ENCODE data around the gene CFHR1.
"Not testable (repeated sequence)": the region's sequence is repeated elsewhere in the genome, so short reads cannot be mapped to it uniquely, and the experiment has no call there.

The CFHR1 gene

DNA sequence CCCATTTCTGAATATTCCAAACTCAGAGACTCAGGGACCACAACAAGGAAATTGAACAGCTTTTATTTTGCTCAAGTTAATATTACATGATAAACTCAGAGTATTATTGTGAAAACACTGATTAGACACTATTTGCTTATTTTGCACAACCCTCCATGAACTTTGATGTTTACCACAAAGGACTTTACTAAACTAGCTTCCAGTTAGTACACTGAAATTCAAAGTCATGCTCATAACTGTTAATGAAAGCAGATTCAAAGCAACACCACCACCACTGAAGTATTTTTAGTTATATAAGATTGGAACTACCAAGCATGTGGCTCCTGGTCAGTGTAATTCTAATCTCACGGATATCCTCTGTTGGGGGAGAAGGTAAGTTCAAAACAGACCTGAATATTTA lies at the start of gene CFHR1:
Gene CFHR1, plus strand, starts transcription at position 201 of the 400 bp plus-strand sequence. Its CDS starts 114 bp downstream, at position 315.
- DNase-seq, result not testable (repeated sequence)

DNA sequence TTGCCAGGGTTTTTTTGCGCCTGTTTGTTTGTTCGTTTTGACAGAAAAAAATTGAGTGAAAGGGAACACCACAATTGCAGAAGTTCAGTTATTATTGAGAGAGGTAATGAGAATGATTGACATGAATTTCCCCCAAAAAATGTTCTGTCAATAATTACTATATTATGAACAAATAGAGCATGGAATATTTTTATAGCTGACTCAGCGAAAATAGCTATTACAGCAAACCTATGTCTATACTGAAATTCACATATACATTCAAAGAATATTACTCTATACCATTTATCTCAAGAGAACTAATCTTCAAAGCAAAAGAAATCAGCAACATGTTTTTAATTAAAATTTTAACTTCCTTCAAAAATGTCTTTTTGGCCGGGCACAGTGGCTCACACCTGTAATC lies 49.7 kb upstream of the CFHR1 start:
- not testable (repeated sequence) for DNase-seq

DNA sequence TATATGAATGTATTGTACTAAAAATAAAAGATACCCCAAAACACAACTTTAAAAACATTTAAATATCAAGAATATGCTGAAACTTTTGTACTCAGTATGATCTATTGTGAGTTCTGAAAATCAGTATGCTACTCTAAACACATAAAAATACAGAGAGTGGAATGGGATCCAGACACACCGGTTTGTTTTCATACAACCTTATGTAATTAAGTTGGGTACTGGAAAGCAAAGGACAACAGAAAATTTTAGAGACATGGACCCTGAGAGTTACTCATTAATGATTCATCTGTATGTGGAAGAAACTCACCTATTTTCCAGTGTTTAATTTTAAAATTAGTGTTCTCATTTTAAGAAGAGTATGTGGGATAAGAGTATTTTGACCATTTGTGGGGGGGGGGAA lies 45.8 kb upstream of the CFHR1 start:
- no peak for DNase-seq

DNA sequence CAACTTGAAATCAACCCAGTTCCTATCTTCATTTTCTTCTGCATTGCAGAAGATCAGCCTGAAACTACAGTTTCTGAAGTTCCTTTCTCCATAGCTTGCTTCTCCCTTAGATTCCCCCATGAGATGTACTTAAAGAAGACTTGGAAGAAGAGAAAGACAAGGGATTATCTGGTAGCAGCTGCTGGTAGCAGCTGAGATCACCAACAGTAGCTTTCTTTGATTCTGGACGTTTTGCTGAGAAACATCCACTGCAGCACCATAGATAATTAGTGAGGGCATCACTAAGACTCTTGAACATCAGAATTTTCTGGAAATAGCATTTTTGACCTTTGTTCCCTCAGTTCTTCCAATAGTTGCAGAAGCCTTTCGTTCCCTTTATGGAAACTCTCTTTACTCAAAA lies 45.4 kb upstream of the CFHR1 start:
- no peak for DNase-seq

DNA sequence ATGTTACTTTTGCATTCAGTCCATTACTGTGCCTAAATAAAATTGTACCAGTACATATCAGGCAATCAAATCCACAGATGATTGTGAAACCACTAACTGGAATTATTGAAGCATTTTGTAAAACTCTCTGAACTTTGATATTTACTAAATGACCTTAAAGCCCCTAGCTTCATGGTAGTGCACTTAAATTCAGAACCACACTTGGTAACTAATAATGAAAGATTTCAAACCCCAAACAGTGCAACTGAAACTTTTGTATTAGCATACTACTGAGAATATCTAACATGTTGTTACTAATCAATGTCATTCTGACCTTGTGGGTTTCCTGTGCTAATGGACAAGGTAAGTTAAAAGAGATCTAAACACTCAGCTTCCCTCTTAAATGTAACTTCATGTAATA lies 44.9 kb upstream of the CFHR1 start, which contains the start of gene CFHR3:
Gene CFHR3, plus strand, starts transcription at position 238 of the 400 bp plus-strand sequence. Its CDS starts 47 bp downstream, at position 285.
- no peak for DNase-seq

DNA sequence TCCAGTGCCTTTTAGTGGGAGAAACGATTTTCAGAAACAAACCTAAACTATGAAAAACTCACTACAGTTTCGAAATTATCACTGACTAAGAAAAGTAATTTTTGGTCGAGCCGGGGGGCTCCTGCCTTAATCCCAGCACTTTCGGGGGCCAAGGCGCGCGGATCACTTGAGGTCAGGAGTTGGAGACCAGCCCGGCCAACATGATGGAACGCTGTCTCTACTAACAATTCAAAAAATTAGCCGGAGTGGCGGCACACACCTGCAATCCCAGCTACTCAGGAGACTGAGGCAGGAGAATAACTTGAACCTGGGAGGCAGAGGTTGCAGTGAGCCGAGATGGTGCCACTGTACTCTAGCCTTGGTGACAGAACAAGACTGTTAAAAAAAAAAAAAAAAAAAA lies 41.9 kb upstream of the CFHR1 start:
- no peak for DNase-seq

DNA sequence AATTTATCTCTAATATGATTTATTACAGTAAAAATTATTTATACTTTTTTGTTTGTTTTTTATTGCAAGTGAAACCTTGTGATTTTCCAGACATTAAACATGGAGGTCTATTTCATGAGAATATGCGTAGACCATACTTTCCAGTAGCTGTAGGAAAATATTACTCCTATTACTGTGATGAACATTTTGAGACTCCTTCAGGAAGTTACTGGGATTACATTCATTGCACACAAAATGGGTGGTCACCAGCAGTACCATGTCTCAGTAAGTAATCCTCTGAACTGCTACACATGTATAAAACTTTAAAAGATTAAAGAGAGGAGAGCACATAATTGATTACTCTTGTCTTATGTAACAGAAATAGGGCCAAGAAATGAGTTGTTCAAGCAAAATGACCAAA lies 40.4 kb upstream of the CFHR1 start:
- DNase-seq, result no peak

DNA sequence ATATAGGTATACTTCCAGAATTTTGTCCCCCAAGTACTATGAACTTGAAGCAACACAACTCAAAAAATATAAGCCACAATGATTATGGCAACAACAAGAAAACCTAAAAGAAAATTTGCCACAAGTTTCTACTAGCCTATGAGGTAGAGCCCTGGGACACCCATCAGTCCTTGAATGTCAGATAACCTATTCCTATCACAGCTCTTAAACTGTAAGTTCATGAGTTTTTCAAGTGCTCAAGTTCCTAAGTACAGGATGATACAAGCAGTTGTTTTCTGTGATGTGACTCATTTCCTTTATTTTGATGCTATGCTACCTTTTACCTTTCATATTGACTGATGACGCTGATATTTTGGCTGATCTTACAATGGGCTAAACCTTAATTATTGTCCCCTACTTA lies 28.3 kb upstream of the CFHR1 start:
- not testable (repeated sequence) for DNase-seq

DNA sequence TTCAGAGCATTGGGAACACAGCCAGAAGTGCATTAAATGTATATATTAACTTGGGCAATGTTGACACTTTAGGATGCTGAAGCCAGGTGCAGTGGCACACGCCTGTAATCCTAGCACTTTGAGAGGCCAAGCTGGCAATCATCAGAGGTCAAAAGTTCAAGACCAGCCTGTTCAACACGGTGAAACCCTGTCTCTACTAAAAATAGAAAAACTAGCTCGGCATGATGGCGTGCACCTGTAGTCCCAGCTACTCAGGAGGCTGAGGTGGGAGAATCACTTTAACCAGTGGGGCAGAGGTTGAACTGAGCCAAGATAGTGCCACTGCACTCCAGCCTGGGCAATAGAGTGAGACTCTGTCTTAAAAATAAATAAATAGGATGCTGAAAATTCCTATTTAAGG lies 25.4 kb upstream of the CFHR1 start:
- DNase-seq, result peak; percentile 75 to 98 (median 84)

DNA sequence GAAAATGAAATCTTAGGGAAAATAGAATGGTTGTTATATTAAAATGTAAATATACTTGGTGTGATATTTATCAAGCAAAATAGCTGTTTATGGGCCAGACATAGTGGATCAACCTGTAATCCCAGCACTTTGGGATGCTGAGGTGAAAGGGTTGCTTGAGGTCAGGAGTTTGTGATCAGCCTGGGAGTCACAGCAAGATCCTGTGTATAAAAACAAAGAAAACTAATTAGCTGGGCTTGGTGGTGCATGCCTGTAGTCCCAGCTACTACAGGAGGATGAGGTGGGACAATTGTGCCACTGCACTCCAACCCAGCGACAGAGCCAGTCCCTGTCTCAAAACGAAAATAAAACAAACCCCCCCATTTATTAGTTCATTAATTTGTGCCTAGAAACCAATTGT lies 21.6 kb upstream of the CFHR1 start:
- no peak for DNase-seq

DNA sequence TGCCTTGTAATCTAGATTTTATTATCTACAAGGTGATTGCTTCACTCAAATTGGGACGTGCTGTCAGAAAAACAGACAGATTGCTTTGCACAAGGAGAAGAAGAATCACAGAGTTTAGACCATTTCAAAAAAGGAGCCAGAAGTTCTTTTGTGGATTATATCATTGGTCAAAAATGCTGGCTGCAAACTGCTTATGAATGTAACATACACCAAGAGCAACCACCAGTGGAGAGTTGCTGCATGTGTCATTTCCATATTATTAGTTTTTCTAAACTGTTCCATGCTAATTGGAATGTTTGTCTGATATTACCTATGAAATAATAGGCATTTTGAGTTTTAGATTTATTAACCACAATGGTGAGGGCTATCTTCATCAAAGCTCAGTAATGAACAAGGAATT lies 17.6 kb upstream of the CFHR1 start:
- not testable (repeated sequence) for DNase-seq

DNA sequence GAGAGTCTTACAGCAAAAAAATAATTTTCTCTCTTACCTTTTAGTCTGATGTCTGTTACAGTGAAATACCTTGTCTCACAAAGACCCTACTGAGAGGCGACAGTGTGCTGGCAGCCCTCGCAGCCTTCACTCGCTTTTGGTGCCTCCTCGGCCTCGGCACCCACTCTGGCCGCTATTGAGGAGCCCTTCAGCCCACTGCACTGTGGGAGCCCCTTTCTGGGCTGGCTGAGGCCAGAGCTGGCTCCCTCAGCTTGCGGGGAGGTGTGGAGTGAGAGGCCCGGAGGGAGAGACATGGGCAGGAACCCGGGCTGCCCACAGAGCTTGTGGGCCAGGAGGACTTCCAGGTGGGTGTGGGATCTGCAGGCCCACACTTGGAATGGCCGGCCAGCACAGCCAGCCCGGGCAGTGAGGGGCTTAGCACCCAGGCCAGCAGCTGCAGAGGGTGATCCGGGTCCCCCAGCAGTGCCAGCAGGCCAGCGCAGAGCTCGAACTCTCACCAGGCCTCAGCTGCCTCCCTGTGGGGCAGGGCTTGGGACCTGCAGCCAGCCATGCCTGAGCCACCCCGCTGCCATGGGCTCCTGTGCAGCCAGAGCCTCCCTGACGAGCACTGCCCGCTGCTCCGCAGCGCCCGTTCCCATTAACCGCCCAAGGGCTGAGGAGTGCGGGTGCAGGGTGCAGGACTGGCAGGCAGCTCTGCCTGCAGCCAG lies 10.8 kb upstream of the CFHR1 start:
- DNase-seq, result no peak

DNA sequence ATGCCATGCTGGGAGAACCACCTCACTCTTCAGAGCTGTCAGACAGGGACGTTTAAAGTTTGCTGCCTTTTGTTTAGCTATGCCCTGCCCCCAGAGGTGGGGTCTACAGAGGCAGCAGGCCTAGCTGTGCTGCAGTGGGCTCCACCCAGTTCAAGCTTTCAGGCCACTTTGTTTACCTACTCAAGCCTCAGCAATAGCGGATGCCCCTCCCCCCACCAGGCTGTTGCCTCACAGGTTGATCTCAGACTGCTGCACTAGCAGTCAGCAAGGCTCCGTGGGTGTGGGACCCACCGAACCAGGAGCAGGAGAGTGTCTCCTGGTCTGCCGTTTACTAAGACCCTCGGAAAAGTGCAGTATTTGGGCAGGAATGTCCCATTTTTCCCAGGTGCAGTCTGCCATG lies 2.1 kb upstream of the CFHR1 start:
- peak in 1 of 3 experiments; percentile 7 for DNase-seq

DNA sequence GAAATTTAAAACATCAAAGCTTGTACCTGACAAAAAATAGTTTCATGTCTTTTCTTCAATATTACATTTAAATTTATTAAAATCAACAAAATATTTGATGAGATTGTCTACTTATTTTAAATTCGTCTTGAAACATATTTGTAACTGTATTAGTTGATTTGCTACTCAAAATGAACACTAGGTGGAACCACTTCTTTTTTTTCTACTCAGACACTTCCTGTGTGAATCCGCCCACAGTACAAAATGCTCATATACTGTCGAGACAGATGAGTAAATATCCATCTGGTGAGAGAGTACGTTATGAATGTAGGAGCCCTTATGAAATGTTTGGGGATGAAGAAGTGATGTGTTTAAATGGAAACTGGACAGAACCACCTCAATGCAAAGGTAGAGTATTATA lies 8.3 kb downstream of the CFHR1 start:
- DNase-seq, result peak in 2 of 3 experiments; percentile 45 to 51

DNA sequence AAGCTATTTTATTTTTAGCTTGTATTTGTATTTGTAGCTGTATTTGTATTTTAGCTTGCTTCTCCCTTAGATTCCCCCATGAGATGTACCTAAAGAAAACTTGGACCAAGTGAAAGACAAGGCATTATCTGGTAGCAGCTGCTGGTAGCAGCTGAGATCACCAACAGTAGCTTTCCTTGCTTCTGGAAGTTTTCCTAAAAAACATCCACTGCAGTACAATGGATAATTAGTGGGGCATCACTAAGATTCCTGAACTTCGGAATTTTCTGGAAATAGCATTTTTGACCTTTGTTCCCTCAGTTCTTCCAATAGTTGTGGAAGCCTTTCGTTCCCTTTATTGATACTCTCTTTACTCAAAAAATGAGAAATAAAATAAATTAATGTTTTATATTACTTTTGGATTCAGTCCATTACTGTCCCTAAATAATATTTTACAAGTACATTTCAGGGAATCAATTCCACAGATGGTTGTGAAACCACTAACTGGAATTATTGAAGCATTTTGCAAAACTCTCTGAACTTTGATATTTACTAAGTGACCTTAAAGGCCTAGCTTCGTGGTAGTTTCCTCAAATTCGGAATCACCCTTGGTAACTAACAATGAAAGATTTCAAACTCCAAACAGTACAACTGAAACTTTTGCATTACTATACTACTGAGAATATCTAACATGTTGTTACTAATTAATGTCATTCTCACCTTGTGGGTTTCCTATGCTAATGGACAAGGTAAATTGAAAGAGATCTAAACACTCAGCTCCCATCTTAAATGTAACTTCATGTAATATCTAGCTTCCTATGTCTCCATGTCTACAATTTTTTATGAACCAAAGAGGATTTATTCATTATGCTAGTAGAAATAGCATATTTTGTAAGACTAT lies 30.3 kb downstream of the CFHR1 start:
- DNase-seq, result not testable (repeated sequence)

DNA sequence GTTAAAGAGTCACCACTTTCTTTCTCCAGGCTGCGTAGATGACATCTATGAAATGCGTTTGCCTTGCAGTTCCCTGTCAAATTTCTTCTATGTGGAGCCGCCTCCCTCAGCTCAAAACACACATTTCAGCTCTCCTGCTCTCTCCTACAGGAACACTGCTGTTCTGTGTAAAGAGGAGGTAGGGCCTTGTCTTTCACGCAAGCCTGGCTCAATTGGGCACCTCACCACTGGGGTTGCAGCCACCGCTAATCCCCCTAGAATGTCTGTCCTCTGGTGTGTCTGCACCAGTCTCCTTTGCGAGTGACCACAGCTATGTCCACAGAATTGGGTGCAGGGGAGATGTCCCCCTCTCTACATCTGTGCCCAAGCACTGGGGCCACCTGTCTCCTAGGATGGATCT lies 36.5 kb downstream of the CFHR1 start:
- no peak for DNase-seq

DNA sequence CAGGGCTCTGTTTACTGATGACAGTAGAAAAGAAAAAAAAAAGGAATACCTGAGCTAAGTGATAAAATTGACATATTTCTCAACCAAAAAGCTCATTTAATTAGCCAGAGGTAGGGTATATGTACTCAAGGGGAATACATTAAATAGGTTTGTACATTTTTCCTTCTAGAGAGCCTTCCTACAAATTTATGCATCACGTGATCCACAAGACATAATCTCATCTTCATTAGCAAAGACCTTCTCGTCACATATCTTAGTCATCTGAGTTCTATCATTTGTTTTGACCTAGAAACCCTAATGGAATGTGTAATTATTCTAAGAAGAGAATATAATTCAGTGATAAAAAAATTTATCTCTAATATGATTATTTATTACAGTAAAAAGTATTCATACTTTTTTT lies 37.7 kb downstream of the CFHR1 start:
- no peak for DNase-seq

DNA sequence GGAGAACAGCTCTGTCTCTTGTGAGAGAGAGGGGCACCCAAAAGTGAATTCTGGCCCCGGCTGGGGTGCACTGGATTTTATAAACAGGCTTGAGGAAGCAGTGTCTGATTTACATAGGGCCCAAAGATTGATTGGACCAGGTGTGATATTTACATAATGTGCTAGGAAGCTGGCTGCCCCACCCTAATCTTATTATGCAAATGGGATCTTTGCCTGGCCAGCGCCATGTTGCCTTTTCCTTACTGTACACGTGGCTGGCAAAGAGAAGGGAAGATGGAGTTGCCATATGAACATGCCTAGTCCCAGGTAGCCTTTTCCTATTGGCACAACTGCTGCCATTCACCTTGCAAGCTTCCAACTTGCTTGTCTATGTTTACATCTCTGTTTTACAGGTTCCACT lies 39.3 kb downstream of the CFHR1 start:
- no peak for DNase-seq

DNA sequence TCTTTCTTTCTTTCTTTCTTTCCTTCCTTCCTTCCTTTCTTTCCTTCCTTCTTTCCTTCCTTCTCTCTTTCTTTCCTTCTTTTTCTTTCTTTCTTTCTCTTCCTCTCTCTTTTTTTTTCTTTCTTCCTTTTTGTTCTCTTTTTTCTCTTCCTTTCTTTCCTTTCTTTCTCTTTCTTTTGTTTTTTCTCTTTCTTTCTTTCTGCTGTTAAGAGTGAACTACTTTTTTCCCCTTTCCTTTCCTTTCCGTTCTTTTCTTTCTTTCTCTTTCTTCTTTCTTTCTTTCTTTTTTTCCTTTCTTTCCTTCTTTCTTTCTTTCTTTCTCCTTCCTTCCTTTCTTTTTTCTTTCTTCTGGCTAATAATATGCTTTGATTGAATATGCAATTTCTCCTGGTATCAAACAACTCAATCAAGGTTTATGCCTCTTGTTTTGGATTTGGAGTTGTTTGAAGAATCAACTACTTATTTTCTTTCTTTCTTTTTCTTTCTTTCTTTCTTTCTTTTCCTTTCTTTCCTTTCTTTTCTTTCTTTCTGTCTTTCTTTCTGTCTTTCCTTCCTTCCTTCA lies 40.9 kb downstream of the CFHR1 start:
- no peak for DNase-seq

DNA sequence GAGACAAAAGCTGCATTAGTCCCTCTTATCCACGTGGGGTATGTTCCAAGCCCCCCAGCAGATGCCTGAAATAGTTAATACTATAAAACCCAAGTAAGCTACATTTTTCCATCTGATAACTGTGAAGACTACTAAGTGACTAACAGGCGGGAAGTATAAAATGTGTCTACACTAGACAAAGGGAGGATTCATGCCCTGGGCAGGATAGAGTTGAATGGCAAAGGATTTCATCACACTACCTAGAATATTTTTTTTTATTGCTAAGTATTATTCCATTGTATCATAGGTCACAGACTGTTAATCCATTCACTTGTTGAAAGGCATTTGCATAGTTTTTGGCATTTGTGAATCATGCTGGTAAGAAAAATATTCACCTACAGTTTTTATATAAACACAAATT lies 41.9 kb downstream of the CFHR1 start:
- no peak for DNase-seq

DNA sequence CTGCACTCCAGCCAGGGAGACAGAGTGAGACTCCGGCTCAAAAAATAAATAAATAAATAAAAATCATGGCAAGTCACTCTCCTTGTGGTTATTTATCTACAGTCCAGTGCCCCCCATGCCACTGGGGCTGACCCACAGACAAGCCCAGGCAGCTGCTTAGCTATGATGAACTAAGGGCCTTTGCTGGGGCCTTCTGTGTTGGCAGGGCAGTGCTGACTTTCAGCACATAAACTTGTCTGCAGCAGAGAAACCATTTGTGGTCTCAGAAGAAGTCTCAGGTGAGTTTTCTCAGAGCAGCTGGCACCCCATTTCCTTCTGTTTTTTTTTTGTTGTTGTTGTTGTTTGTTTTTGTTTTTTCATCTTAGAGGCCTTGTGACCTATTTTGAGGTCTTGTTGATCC lies 47.4 kb downstream of the CFHR1 start:
- DNase-seq, result no peak

DNA sequence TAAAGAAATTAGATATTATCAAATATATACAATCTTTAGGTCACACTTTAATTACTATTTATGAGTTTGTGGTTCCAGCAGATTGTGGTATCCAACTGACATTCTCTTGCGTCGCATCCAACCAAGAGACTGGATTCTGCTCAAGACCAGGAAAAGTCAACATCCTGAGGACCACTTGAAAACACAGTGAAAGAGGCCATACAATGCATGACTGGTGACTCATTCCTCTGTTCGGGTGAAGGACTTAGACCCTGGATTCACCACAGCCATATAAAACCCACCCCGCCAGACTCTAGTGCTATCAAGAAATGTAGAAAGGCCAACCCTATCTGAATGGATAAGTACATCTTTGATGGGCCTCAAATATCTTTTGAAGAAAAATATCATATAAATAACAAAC lies 53.9 kb downstream of the CFHR1 start:
- DNase-seq, result peak in 2 of 3 experiments; percentile 23 to 95

DNA sequence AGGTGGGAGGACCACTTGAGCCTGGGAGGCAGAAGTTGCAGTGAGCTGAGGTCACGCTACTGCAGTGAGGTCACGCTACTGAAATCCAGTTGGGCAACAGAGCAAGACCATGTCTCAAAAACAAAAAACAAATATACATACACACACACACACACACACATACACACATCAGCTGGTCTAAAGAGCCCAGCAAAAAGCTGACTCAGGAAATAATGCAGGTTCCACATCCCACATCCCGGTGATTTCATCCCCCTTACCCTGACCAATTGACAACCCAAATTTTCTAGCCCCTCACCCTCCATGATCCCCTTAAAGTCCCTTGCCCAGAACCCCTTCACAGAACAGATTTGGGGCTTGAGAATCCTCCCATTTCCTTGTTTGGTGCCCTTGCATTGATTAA lies 56.4 kb downstream of the CFHR1 start:
- DNase-seq, result no peak

DNA sequence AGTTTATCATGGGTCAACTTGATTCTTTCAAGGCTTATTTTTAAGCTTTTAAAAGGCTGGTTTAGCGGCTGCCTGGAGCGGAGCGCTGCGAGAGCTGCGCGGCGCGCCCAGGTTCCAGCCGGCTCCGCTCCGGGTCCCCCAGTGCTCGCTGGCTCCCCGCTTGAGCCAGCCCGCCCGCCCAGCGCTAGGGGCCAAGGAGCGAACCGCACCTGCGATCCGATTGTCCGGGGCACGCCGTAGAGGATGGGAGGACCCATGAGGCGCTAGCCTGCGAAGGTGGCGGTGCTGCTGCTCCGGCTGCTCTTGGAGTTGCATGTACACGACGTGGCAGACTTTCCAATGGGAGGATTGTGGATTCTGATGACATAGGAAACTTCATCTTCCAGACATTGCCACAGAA lies 58.4 kb downstream of the CFHR1 start:
- no peak for DNase-seq

Measured in NCI-H1417 (cell line).